A549 (cell line): ENCODE data around the gene RHBDD2. TPM values are rescaled to one million over a fixed set of nuclear protein-coding genes. Genes with fewer than 3 reads are reported as not detected.

Experiments used
- ATAC-seq, 2 experiments: fragments of 200-7000 bp in 1 of 2; fragments of >200 bp in 1 of 2; cut with Nextera tagmentation in 1 of 2; cut with Tn5 transposase in 1 of 2; 3 replicates each; pipeline versions ENCODE4 v1.8.0 to v1.9.1; 2018 to 2020; ENCODE audit warnings: mild to moderate bottlenecking in 1 of 2, moderate library complexity in 1 of 2
- CTCF ChIA-PET: fragments of 300-600 bp; sonication (Branson Sonifier 250); formaldehyde crosslinking; extraction: SDS; loops from one replicate; lab custom pipeline; 2021; ENCODE audit warnings: antibody characterized with exemption, inconsistent platforms; lab: Yijun Ruan, JAX
- POLR2A ChIA-PET: fragments of 350-600 bp; formaldehyde crosslinking; extraction: SDS; loops from one replicate; lab custom pipeline; 2021; ENCODE audit warnings: antibody characterized with exemption, inconsistent platforms; lab: Yijun Ruan, JAX
- DNase-seq, 2 experiments: peaks; one replicate each; pipeline versions ENCODE4 v3.0.0 to v3.0.0-alpha.2; 2011 to 2016; ENCODE audit warnings: low read depth in 1 of 2, low spot score in 1 of 2
- FAIRE-seq: peaks from 2 replicates; lab custom pipeline; 2011; peaks lifted over from hg19 to GRCh38; lab: Jason Lieb, UNC
- H3K27ac ChIP-seq, 2 experiments: fragments of >200 bp; sonication (Bioruptor Twin); formaldehyde crosslinking; 3 replicates each; pipeline ENCODE4 v1.5.1; 2016 to 2017
- H3K4me1 ChIP-seq: fragments of >200 bp; sonication (Bioruptor Twin); formaldehyde crosslinking; 3 replicates; pipeline ENCODE4 v1.6.1; 2016
- H3K4me2 ChIP-seq: fragments of >200 bp; sonication (Bioruptor Twin); formaldehyde crosslinking; 3 replicates; pipeline ENCODE4 v1.6.1; 2016
- H3K4me3 ChIP-seq: fragments of >200 bp; sonication (Bioruptor Twin); formaldehyde crosslinking; 3 replicates; pipeline ENCODE4 v1.5.1; 2016
- H3K9me3 ChIP-seq: fragments of >200 bp; sonication (Bioruptor Twin); formaldehyde crosslinking; 3 replicates; pipeline ENCODE4 v1.6.1; 2016
- BHLHE40 ChIP-seq: IDR thresholded peaks from 2 replicates; pipeline ENCODE4 v1.6.1; 2012; ENCODE audit warnings: low read depth, low read length, inconsistent platforms
- CBX2 ChIP-seq: fragments of 200-600 bp; sonication (generic); IDR thresholded peaks from 2 replicates; pipeline ENCODE4 v1.6.1; 2016; ENCODE audit warnings: low read depth, mild to moderate bottlenecking, borderline replicate concordance
- CBX8 ChIP-seq: fragments of 200-600 bp; sonication (generic); IDR thresholded peaks from 2 replicates; pipeline ENCODE4 v1.6.1; 2016
- CHD4 ChIP-seq: fragments of 200-600 bp; sonication (generic); IDR thresholded peaks from 2 replicates; pipeline ENCODE4 v1.6.1; 2016; ENCODE audit warnings: antibody characterized with exemption, mild to moderate bottlenecking, borderline replicate concordance
- EP300 ChIP-seq, 2 experiments: fragments of >200 bp; sonication (Bioruptor Twin); formaldehyde crosslinking; IDR thresholded peaks; 2 replicates in 1 of 2; 3 replicates in 1 of 2; pipeline ENCODE4 v1.6.1; 2016 to 2017
- FOSB ChIP-seq: fragments of 250-450 bp; sonication (Bioruptor Pico); IDR thresholded peaks from 2 replicates; pipeline ENCODE4 v1.5.0; 2020; ENCODE audit warnings: mild to moderate bottlenecking, moderate library complexity
- FOXS1 ChIP-seq: fragments of 250-450 bp; sonication (Bioruptor Pico); IDR thresholded peaks from 2 replicates; pipeline ENCODE4 v1.5.0; 2020; ENCODE audit warnings: mild to moderate bottlenecking, moderate library complexity
- HEYL ChIP-seq: fragments of 250-450 bp; sonication (Bioruptor Pico); IDR thresholded peaks from 2 replicates; pipeline ENCODE4 v1.8.0; 2021; ENCODE audit warnings: mild to moderate bottlenecking, moderate library complexity
- HOXB13 ChIP-seq: fragments of 250-450 bp; sonication (Bioruptor Pico); IDR thresholded peaks from 2 replicates; pipeline ENCODE4 v1.5.0; 2020; ENCODE audit warnings: low read depth, mild to moderate bottlenecking, moderate library complexity
- KDM1A ChIP-seq: fragments of 200-600 bp; sonication (generic); IDR thresholded peaks from 2 replicates; pipeline ENCODE4 v1.6.1; 2016; ENCODE audit warnings: low read depth, mild to moderate bottlenecking
- KDM5A ChIP-seq: fragments of 200-600 bp; sonication (generic); IDR thresholded peaks from 2 replicates; pipeline ENCODE4 v1.6.1; 2016; ENCODE audit warnings: antibody characterized with exemption, mild to moderate bottlenecking
- MAZ ChIP-seq: fragments of 150-350 bp; IDR thresholded peaks from 2 replicates; pipeline ENCODE4 v1.6.1; 2014; ENCODE audit warnings: antibody characterized with exemption, low read depth, low read length, borderline replicate concordance
- MYC ChIP-seq: IDR thresholded peaks from 2 replicates; pipeline ENCODE4 v1.6.1; 2012; ENCODE audit warnings: mild to moderate bottlenecking, inconsistent platforms, low read length, improper control_type of control experiment, borderline replicate concordance
- NPAS2 ChIP-seq: fragments of 250-450 bp; sonication (Bioruptor Pico); IDR thresholded peaks from 2 replicates; pipeline ENCODE4 v1.8.0; 2022; ENCODE audit warnings: mild to moderate bottlenecking, moderate library complexity, borderline replicate concordance
- NR3C1 ChIP-seq: fragments of >200 bp; sonication (Bioruptor Twin); formaldehyde crosslinking; IDR thresholded peaks from 3 replicates; pipeline ENCODE4 v1.6.1; 2017
- PBX3 ChIP-seq: IDR thresholded peaks from 2 replicates; pipeline ENCODE4 v1.6.1; 2012
- POLR2A ChIP-seq: IDR thresholded peaks from 2 replicates; pipeline ENCODE4 v1.6.1; 2012; ENCODE audit warnings: mild to moderate bottlenecking, low read length
- RARB ChIP-seq: fragments of 250-450 bp; sonication (Bioruptor Pico); IDR thresholded peaks from 2 replicates; pipeline ENCODE4 v1.8.0; 2021; ENCODE audit warnings: mild to moderate bottlenecking, moderate library complexity
- RNF2 ChIP-seq: fragments of 200-600 bp; sonication (generic); IDR thresholded peaks from 2 replicates; pipeline ENCODE4 v1.6.1; 2016; ENCODE audit warnings: low read depth, mild to moderate bottlenecking, antibody characterized with exemption, moderate library complexity, borderline replicate concordance
- TP53 ChIP-seq: fragments of 250-450 bp; sonication (Bioruptor Pico); IDR thresholded peaks from 2 replicates; pipeline ENCODE4 v1.5.0; 2021; ENCODE audit warnings: mild to moderate bottlenecking, moderate library complexity
- ZC3H11A ChIP-seq: fragments of 450-650 bp; IDR thresholded peaks from 2 replicates; pipeline ENCODE4 v1.6.1; 2014; ENCODE audit warnings: antibody characterized with exemption, mild to moderate bottlenecking
- WGBS: methylation state at CpG from one replicate; pipeline ENCODE4 v1.1.6; 2017; ENCODE audit errors: missing lambda C conversion rate; 5-methylcytosine and 5-hydroxymethylcytosine counted together
- polyA plus RNA-seq, 4 experiments: library from polyadenylated mRNA; depleted of rRNA in 3 of 4; stranded (reverse); fragments of >200 nt; fragmentation: RNase III in 1 of 4; extraction: RNeasy Plus Mini Kit Qiagen cat#74134 plus additional on column Dnase treatment in 1 of 4; gene quantifications; 2 replicates in 3 of 4; 3 replicates in 1 of 4; pipeline ENCODE4 v1.2.3, GENCODE V29; 2011 to 2017
- TF ChIP-seq, protein P1 (sequence below): fragments of 250-450 bp; sonication (Bioruptor Pico); IDR thresholded peaks from 2 replicates; pipeline ENCODE4 v1.5.0; 2020; ENCODE audit warnings: low read depth, mild to moderate bottlenecking, moderate library complexity
- TF ChIP-seq, protein P2 (sequence below): fragments of 250-450 bp; sonication (Bioruptor Pico); IDR thresholded peaks from 2 replicates; pipeline ENCODE4 v1.5.0; 2021; ENCODE audit warnings: mild to moderate bottlenecking, moderate library complexity, borderline replicate concordance
- TF ChIP-seq, protein P3 (sequence below): fragments of >200 bp; sonication (Bioruptor Twin); formaldehyde crosslinking; IDR thresholded peaks from 3 replicates; pipeline ENCODE4 v1.5.1; 2016
- TF ChIP-seq, protein P4 (sequence below): IDR thresholded peaks from 2 replicates; pipeline ENCODE4 v1.6.1; 2012; ENCODE audit warnings: low read depth, borderline replicate concordance

Gene RHBDD2
- polyA plus RNA-seq, 2 of the 4 experiments (the other 2 are of a cell fraction): 61.3 to 62.0 TPM

- TF ChIP-seq PBX3: no peak
These were observed 44.3 kb downstream of the RHBDD2 start (continued) for GRCh38 chr7:75922966-75923603.

DNA sequence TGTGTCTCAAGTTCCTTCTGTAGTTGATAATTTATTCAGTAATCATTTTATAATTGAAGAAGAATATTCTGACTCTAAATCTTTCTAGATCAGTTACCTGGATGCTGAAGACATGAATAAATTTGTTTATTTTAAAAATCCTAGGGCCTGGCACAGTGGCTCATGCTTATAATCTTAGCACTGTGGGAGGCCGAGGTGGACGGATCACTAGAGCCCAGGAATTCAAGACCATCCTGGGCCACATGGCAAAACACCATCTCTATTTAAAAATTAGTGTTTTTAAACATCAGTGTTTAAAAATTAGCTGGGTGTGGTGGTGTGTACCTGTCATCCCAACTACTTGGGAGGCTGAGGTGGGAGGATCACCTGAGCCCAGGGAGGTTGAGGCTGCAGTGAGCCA, 45.4 kb downstream of the RHBDD2 start:
- POLR2A ChIA-PET: interaction anchor here (2.8 kb wide), 1 partner anchor 9 kb away, joined by 33 read pairs; the partner anchor contains the start of gene POR
- TF ChIP-seq NPAS2 (CRISPR knock-in tag) (no peak), EP300 (IDR thresholded peaks at IDR 0.05) (no peak), POLR2A (no peak), CHD4 (no peak), FOSB (no peak), BHLHE40 (no peak), MAZ (no peak), CBX8 (no peak), NR3C1 (no peak), RARB (CRISPR knock-in tag) (no peak), HEYL (no peak), PBX3 (no peak), HOXB13 (CRISPR knock-in tag) (no peak)
- TF ChIP-seq, protein P1, sequence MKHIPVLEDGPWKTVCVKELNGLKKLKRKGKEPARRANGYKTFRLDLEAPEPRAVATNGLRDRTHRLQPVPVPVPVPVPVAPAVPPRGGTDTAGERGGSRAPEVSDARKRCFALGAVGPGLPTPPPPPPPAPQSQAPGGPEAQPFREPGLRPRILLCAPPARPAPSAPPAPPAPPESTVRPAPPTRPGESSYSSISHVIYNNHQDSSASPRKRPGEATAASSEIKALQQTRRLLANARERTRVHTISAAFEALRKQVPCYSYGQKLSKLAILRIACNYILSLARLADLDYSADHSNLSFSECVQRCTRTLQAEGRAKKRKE (CRISPR knock-in tag): no peak
- TF ChIP-seq, protein P2, sequence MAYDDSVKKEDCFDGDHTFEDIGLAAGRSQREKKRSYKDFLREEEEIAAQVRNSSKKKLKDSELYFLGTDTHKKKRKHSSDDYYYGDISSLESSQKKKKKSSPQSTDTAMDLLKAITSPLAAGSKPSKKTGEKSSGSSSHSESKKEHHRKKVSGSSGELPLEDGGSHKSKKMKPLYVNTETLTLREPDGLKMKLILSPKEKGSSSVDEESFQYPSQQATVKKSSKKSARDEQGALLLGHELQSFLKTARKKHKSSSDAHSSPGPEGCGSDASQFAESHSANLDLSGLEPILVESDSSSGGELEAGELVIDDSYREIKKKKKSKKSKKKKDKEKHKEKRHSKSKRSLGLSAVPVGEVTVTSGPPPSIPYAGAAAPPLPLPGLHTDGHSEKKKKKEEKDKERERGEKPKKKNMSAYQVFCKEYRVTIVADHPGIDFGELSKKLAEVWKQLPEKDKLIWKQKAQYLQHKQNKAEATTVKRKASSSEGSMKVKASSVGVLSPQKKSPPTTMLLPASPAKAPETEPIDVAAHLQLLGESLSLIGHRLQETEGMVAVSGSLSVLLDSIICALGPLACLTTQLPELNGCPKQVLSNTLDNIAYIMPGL (CRISPR knock-in tag): no peak
- TF ChIP-seq, protein P3, sequence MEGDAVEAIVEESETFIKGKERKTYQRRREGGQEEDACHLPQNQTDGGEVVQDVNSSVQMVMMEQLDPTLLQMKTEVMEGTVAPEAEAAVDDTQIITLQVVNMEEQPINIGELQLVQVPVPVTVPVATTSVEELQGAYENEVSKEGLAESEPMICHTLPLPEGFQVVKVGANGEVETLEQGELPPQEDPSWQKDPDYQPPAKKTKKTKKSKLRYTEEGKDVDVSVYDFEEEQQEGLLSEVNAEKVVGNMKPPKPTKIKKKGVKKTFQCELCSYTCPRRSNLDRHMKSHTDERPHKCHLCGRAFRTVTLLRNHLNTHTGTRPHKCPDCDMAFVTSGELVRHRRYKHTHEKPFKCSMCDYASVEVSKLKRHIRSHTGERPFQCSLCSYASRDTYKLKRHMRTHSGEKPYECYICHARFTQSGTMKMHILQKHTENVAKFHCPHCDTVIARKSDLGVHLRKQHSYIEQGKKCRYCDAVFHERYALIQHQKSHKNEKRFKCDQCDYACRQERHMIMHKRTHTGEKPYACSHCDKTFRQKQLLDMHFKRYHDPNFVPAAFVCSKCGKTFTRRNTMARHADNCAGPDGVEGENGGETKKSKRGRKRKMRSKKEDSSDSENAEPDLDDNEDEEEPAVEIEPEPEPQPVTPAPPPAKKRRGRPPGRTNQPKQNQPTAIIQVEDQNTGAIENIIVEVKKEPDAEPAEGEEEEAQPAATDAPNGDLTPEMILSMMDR: no peak

GRCh38 chr7:75924889-75925288, 46.1 kb downstream of the RHBDD2 start:
- POLR2A ChIA-PET: interaction anchor here (2.8 kb wide), 1 partner anchor 10 kb away, joined by 33 read pairs; the partner anchor contains the start of gene POR
- WGBS: 94% methylated on average over 2 of the region's 2 CpGs
- FAIRE-seq (no peak), ATAC-seq (no peak), DNase-seq (no peak)
- no peaks in the 10 kb centered on the region for H3K9me3 ChIP-seq
- CTCF ChIA-PET: no interaction called here
- no peak overlapping the region for H3K27ac ChIP-seq
- TF ChIP-seq FOXS1 (CRISPR knock-in tag): no peak
- no peak for TF ChIP-seq CBX2
- no peak for TF ChIP-seq MYC
- no peak for TF ChIP-seq ZC3H11A
- TF ChIP-seq TP53: no peak
- TF ChIP-seq KDM5A: no peak
- TF ChIP-seq RNF2: no peak
- no peak for TF ChIP-seq KDM1A
- TF ChIP-seq, protein P4, sequence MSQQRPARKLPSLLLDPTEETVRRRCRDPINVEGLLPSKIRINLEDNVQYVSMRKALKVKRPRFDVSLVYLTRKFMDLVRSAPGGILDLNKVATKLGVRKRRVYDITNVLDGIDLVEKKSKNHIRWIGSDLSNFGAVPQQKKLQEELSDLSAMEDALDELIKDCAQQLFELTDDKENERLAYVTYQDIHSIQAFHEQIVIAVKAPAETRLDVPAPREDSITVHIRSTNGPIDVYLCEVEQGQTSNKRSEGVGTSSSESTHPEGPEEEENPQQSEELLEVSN: no peak
- no peak for TF ChIP-seq HEYL
- peaks cover 14% of the 10 kb centered on the region; the same call in 2 of the 3 replicates for H3K4me1 ChIP-seq
- H3K4me3 ChIP-seq: no peak overlapping the region
- no peak overlapping the region for H3K4me2 ChIP-seq

More for the DNA sequence above, 45.4 kb downstream of the RHBDD2 start:
- no peak for DNase-seq
- Histone ChIP-seq H3K27ac (no peak overlapping the region), H3K4me3 (no peak overlapping the region), H3K9me3 (no peaks in the 10 kb centered on the region), H3K4me2 (no peak overlapping the region), H3K4me1 (peaks cover 18% of the 10 kb centered on the region; the same call in 2 of the 3 replicates)
- CTCF ChIA-PET: no interaction called here
- ATAC-seq: no peak
- FAIRE-seq: no peak
- WGBS: 95% methylated on average over 2 of the region's 2 CpGs
